ENCODE data around the gene STAT4.

STAT4 gene

GRCh38 chr2:191105082-191105481 lies 45.7 kb downstream of the STAT4 start:
- Histone ChIP-seq H2AFZ (ENCODE audit: low read length) (no peak overlapping the region), H3K4me1 (ENCODE audit: low read length) (no peaks in the 10 kb centered on the region), H3K9me3 (replicated peaks; ENCODE audit: insufficient read depth, low read length) (no peaks in the 10 kb centered on the region), H3K27ac (ENCODE audit: low read length) (no peak overlapping the region), H3K9ac (ENCODE audit: low read length) (no peak overlapping the region), H3K4me2 (ENCODE audit: low read depth, low read length) (no peak overlapping the region), H3K9me2 (replicated peaks; ENCODE audit: insufficient read depth, low read length) (no peaks in the 10 kb centered on the region), H3K79me2 (ENCODE audit: low read length) (no peaks in the 10 kb centered on the region), H3F3A (ENCODE audit: insufficient read depth, low read length) (no peaks in the 10 kb centered on the region), H4K20me1 (ENCODE audit: insufficient read depth, low read length) (no peaks in the 10 kb centered on the region), H3K27me3 (replicated peaks; ENCODE audit: insufficient read depth, low read length) (no peaks in the 10 kb centered on the region), H3K36me3 (replicated peaks; ENCODE audit: insufficient read depth, low read length) (no peaks in the 10 kb centered on the region), H3K4me3 (ENCODE audit: low read length) (no peak overlapping the region)
- TF ChIP-seq EZH2 (optimal IDR thresholded peaks at IDR 0.05; ENCODE audit: low read depth, low read length) (no peak), CTCF (IDR thresholded peaks at IDR 0.05; ENCODE audit: low read length) (no peak), EZH2phosphoT487 (IDR thresholded peaks at IDR 0.05; ENCODE audit: low read length) (no peak)
- DNase-seq, result no peak

GRCh38 chr2:191103774-191104173 lies 47.0 kb downstream of the STAT4 start:
- Histone ChIP-seq H3K9me3 (replicated peaks; ENCODE audit: insufficient read depth, low read length) (no peaks in the 10 kb centered on the region), H3K9ac (ENCODE audit: low read length) (no peak overlapping the region), H3K36me3 (replicated peaks; ENCODE audit: insufficient read depth, low read length) (no peaks in the 10 kb centered on the region), H3K4me1 (ENCODE audit: low read length) (no peaks in the 10 kb centered on the region), H3F3A (ENCODE audit: insufficient read depth, low read length) (no peaks in the 10 kb centered on the region), H2AFZ (ENCODE audit: low read length) (no peak overlapping the region), H3K79me2 (ENCODE audit: low read length) (no peaks in the 10 kb centered on the region), H3K9me2 (replicated peaks; ENCODE audit: insufficient read depth, low read length) (no peaks in the 10 kb centered on the region), H3K27me3 (replicated peaks; ENCODE audit: insufficient read depth, low read length) (no peaks in the 10 kb centered on the region), H4K20me1 (ENCODE audit: insufficient read depth, low read length) (no peaks in the 10 kb centered on the region), H3K4me3 (ENCODE audit: low read length) (no peak overlapping the region), H3K4me2 (ENCODE audit: low read depth, low read length) (no peak overlapping the region), H3K27ac (ENCODE audit: low read length) (no peak overlapping the region)
- no peak for DNase-seq
- TF ChIP-seq EZH2 (optimal IDR thresholded peaks at IDR 0.05; ENCODE audit: low read depth, low read length) (no peak), CTCF (IDR thresholded peaks at IDR 0.05; ENCODE audit: low read length) (no peak), EZH2phosphoT487 (IDR thresholded peaks at IDR 0.05; ENCODE audit: low read length) (no peak)

- no peak overlapping the region for H3K9ac ChIP-seq (ENCODE audit: low read length)
- H4K20me1 ChIP-seq (ENCODE audit: insufficient read depth, low read length), result no peaks in the 10 kb centered on the region
- H3K4me2 ChIP-seq (ENCODE audit: low read depth, low read length), result no peak overlapping the region
- no peaks in the 10 kb centered on the region for H3K27me3 ChIP-seq (replicated peaks; ENCODE audit: insufficient read depth, low read length)
- no peaks in the 10 kb centered on the region for H3K36me3 ChIP-seq (replicated peaks; ENCODE audit: insufficient read depth, low read length)
- no peak for DNase-seq
- no peaks in the 10 kb centered on the region for H3F3A ChIP-seq (ENCODE audit: insufficient read depth, low read length)
- H3K79me2 ChIP-seq (ENCODE audit: low read length), result no peaks in the 10 kb centered on the region
- H3K9me2 ChIP-seq (replicated peaks; ENCODE audit: insufficient read depth, low read length), result no peaks in the 10 kb centered on the region
- no peak overlapping the region for H3K27ac ChIP-seq (ENCODE audit: low read length)
- no peak overlapping the region for H3K4me3 ChIP-seq (ENCODE audit: low read length)
- H3K4me1 ChIP-seq (ENCODE audit: low read length), result no peaks in the 10 kb centered on the region
- H3K9me3 ChIP-seq (replicated peaks; ENCODE audit: insufficient read depth, low read length), result no peaks in the 10 kb centered on the region
- TF ChIP-seq EZH2 (optimal IDR thresholded peaks at IDR 0.05; ENCODE audit: low read depth, low read length) (no peak), CTCF (IDR thresholded peaks at IDR 0.05; ENCODE audit: low read length) (no peak), EZH2phosphoT487 (IDR thresholded peaks at IDR 0.05; ENCODE audit: low read length) (no peak)
- no peak overlapping the region for H2AFZ ChIP-seq (ENCODE audit: low read length)
Measured at GRCh38 chr2:191100216-191100615, 50.6 kb downstream of the STAT4 start.

Measured in MM.1S (cell line).